GM18511 (cell line): ENCODE results near the gene ZNF205.

ENCODE experiments used
- ATAC-seq: cut with Tn5 transposase; IDR thresholded peaks from one replicate; pipeline ENCODE4 v1.9.1; 2021; ENCODE audit warnings: mild to moderate bottlenecking, moderate library complexity; ENCODE audit not compliant: unreplicated experiment

ZNF205 gene

GRCh38 chr16:3147046-3147756, 34.8 kb downstream of the ZNF205 start:
- ATAC-seq, result no peak

GRCh38 chr16:3147757-3148104, 35.3 kb downstream of the ZNF205 start:
- ATAC-seq, result no peak

GRCh38 chr16:3148256-3149192, 36.1 kb downstream of the ZNF205 start:
- ATAC-seq, result no peak

GRCh38 chr16:3149193-3149530, 36.8 kb downstream of the ZNF205 start:
- no peak for ATAC-seq

DNA sequence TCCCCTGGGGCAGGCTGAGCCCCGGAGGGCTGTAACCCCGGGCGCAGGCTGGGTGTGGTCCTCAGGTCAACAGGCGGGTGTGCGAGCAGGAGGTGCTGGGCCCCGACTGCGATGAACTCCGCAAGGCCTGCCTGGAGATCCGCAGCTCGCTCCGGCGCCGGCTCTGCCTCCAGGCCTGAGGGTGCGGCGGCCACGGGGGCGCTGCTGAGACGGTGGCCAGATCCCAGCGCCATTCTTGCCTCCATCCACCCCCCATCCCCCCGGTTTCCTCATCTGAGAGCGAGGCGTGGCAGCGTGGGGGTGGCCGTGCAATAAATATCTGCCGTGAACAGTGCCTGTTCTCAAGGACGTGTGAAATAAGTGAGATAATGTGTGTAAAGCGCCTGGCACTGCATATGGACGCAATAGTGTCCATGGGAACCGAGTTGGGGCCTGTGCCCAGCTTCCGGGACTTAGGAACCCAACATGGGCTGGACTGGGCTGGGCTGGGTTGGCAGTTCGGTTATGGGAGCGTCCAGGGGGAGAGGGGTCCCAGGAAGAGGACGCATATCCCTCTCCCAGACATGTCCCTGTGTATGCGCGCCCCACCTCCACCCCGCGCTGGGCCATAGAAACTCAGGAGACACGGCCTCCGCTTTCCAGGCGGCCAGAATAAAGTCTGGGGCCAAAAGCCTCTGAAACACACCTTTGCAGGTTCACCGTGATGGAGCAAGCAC, 37.4 kb downstream of the ZNF205 start:
- ATAC-seq, result peak; percentile 9

DNA sequence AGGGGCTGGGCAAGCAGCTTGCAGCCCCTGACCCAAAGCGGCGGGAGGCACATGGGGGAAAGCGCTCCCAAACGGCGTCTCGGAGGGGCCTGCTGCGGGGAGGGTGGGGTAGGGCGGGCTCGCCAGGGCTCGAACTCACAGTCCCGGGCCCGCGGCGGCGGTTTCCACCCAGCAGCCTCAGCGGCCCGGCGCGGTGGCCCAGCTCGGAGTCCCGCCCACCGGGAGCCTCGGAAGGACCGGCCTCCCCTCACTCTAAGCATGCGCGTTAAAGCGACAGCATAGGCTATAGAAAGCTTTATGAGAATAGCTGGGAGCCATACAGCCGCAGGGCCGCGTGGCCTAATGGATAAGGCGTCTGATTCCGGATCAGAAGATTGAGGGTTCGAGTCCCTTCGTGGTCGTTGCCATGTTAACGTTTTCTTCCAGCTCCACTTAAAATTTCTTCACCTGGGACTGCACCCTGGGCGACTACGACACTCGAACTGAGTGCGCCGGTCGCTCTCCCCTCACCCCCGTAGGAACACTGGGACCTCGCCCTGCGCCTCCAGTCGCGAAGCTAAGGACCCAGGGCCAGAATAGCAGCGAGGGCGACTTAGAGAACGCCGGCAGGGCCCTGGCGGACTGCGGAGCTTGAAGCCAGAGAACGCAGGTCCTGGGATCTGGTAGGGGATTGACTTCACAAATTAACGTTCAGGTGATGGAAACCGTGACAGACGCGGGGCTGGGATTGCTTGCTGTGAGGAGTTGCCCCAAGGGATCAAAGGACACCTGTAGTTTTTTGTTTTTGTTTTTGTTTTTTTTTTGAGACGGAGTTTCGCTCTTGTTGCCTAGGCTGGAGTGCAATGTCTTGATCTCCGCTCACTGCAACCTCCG, 38.2 kb downstream of the ZNF205 start:
- peak; percentile 67 for ATAC-seq

GRCh38 chr16:3152027-3152276, 39.6 kb downstream of the ZNF205 start:
- ATAC-seq, result no peak

DNA sequence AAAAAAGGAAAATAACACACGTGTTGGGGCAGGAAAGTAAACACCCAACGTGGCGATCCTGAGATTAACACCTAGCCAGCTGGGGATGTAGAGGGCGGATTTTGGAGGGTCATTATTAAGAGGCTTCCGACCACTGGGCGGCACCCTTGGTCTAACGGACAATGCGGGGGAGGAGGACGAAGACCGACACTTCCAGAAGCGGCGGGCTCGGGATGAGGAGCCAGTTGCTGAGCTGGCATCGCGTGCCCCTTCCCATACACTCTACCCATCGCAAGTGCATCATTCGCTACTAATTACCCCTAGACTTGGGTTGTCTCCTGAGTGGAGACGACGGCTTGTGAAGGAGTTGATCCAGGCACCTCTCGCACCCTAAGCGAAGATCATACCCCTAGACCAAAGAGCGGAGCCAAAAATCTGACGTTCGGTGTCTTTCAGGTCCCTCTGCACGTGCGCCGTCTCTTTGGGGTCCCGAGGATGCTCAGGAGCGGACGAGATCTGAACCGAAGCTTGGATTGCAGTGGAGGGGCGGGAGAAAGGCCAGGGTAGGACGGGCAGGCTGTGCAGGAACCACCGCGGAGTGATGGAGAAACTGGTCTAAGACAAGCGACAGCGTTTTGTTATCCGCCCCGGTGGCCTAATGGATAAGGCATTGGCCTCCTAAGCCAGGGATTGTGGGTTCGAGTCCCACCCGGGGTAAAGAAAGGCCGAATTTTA, 40.0 kb downstream of the ZNF205 start:
- ATAC-seq, result no peak

GRCh38 chr16:3152991-3153368, 40.6 kb downstream of the ZNF205 start:
- no peak for ATAC-seq

GRCh38 chr16:3155181-3155580, 42.8 kb downstream of the ZNF205 start:
- ATAC-seq, result no peak

DNA sequence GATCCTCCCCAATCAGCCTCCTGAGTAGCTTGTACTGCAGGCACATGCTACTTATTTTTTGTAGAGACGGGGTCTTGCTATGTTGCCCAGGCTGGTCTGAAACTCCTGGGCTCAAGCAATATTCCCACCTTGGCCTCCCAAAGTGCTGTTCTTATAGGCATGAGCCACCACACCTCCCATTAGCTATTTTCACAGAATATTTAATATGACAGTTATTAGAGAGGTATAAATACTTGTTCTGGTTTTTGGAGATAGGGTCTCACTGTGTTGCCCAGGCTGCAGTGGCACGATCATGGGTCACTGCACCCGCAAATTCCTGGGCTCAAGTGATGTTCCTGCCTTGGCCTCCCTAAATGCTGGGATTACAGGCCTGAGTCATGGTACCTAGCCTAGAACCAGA, 43.6 kb downstream of the ZNF205 start:
- no peak for ATAC-seq

DNA sequence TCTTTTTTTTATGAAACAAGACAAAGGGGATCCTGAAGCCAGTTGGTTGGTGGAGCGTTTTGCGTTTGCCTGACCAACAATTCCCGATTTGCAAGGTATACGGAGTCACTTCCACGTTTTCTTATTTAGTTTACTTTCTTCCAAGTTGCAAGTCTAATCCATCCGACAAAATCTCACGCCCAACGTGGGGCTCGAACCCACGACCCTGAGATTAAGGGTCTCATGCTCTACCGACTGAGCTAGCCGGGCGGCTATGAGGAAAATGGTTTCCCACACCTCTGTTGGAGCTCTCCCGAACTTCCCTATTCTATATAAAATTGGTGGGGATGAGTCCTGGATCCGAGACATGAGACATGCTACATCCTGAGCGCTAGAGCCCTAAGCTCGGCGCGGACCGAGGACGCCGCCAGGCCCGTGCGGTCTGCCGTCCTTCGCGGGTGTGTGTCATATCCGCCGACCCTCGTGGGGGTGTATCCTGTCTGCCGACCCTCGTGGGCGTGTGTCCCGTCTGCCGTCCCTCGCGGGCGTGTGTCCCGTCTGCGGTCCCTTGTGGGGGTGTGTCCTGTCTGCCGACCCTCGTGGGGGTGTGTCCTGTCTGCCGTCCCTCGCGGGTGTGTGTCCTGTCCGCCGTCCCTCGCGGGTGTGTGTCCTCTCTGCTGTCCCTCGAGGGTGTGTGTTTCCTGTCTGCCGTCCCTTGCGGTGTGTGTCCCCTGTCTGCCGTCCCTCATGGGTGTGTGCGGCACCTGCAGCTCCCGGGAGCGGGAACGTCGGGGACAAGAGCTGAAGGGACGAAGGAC, 45.0 kb downstream of the ZNF205 start:
- no peak for ATAC-seq

DNA sequence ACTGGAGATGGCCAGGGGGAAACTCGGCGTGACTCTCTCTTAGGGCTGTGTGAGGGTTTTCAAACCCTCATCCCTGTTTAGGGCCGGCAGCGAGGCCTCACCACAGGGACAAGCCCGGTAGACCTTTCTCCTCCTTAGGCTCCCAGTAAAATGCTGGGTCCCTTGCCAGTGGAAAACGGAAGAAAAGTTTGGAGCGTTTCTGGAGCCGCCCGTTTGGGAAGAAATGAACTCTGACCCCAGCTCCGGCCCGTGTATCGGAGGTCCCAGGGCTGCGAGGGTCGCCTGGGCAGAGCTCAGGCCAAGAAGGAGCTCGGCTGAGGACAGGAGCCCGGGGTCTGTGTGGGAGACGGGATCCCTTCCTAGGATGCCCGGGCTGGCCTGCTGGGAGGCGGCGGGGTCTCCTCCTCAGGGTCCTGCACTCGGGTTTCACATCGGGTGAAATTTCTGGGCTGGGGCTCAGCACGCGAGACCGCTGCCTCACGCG, 45.7 kb downstream of the ZNF205 start:
- ATAC-seq, result no peak

DNA sequence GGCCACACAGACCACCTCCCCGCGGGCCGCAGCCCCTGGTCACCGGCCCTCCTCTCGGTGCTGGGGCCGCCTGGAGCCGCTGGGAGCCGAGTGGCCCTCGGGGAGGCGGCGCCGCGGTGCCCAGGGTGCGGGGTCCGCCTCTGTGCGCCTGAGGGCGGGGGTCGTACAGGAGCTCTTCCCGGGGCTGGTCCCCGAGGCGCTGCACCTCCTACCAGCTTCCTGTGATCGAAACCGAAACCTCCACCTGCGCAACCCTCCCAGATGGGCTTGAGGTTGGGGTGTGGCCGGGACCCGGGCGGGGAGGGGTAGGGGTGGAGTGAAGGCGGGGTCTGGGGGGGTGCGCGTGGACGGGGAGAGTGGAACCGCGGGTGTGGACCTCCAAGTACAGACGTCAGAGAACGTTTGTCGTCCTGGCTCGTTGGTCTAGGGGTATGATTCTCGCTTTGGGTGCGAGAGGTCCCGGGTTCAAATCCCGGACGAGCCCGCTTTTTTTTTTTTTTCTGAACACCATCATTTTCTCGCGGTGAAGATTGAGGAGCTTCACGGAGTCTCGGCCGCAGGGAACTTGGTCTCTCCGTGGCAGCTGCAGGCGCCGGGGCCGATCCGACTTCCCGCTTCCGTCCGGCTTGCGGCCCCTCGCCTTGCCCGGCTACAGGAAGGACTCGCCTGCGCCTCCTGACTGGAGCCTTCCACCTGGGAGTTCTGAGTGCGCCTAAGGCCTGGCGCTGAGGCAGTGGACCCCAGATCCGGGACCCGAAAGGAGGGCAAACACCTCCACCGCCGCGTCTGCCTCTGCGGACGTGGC, 46.3 kb downstream of the ZNF205 start:
- ATAC-seq, result no peak

- no peak for ATAC-seq
Observed at GRCh38 chr16:3161235-3162018, 49.0 kb downstream of the ZNF205 start.

GRCh38 chr16:3164121-3164991, 52.0 kb downstream of the ZNF205 start:
- no peak for ATAC-seq
